Measurements from ENCODE around the gene KRTAP10-6. TPM values are rescaled to one million over a fixed set of nuclear protein-coding genes. Genes with fewer than 3 reads are reported as not detected.
"Not testable (repeated sequence)": the region's sequence is repeated elsewhere in the genome, so short reads cannot be mapped to it uniquely, and the experiment has no call there.

KRTAP10-6 gene
- polyA plus RNA-seq, 10 donors: not detected

GRCh38 chr21:44599264-44600029 lies 7.1 kb upstream of the KRTAP10-6 start:
- DNase-seq: no peak

GRCh38 chr21:44598061-44598460 lies 5.8 kb upstream of the KRTAP10-6 start:
- DNase-seq: no peak

GRCh38 chr21:44596068-44596725 lies 3.9 kb upstream of the KRTAP10-6 start:
- no peak for DNase-seq

GRCh38 chr21:44595524-44595923 lies 3.2 kb upstream of the KRTAP10-6 start:
- no peak for DNase-seq

GRCh38 chr21:44594406-44594916 lies 2.2 kb upstream of the KRTAP10-6 start:
- DNase-seq: no peak

GRCh38 chr21:44593598-44594405 lies 1.5 kb upstream of the KRTAP10-6 start:
- DNase-seq: no peak

- DNase-seq: not testable (repeated sequence)
Measured at GRCh38 chr21:44591801-44592130, 539 bp downstream of the KRTAP10-6 start.

- DNase-seq: not testable (repeated sequence)
Measured at GRCh38 chr21:44590897-44591800, 1.2 kb downstream of the KRTAP10-6 start.

GRCh38 chr21:44590311-44590721 lies 2.0 kb downstream of the KRTAP10-6 start:
- no peak for DNase-seq

- DNase-seq: no peak
Measured at GRCh38 chr21:44589586-44590305, 2.6 kb downstream of the KRTAP10-6 start.

GRCh38 chr21:44589094-44589493 lies 3.2 kb downstream of the KRTAP10-6 start:
- no peak for DNase-seq

- no peak for DNase-seq
Measured at GRCh38 chr21:44585892-44586291, 6.4 kb downstream of the KRTAP10-6 start.

- no peak for DNase-seq
Measured at GRCh38 chr21:44583800-44584147, 8.5 kb downstream of the KRTAP10-6 start.

- DNase-seq: peak in 2 of 3 donors; percentile 16 to 50
Measured at GRCh38 chr21:44583089-44583799, 9.1 kb downstream of the KRTAP10-6 start.

GRCh38 chr21:44582055-44582454 lies 10.2 kb downstream of the KRTAP10-6 start:
- DNase-seq: no peak

GRCh38 chr21:44581158-44581557 lies 11.1 kb downstream of the KRTAP10-6 start:
- no peak for DNase-seq

GRCh38 chr21:44580231-44580821 lies 12.0 kb downstream of the KRTAP10-6 start, which contains the start of gene KRTAP10-5:
TSS of gene KRTAP10-5 (minus strand) at chr21:44580604. CDS start at chr21:44580578, 26 bp downstream.
- not testable (repeated sequence) for DNase-seq

GRCh38 chr21:44579833-44580144 lies 12.5 kb downstream of the KRTAP10-6 start:
- DNase-seq: no peak

GRCh38 chr21:44579056-44579832 lies 13.1 kb downstream of the KRTAP10-6 start:
- DNase-seq: no peak

Data from muscle of back (tissue), 11 donors.